HG02938 (cell line): ENCODE data around the gene HOXB9.

Experiments
- ATAC-seq: cut with Tn5 transposase; IDR thresholded peaks from one replicate; pipeline ENCODE4 v1.9.1; 2021; ENCODE audit warnings: mild to moderate bottlenecking, moderate library complexity; ENCODE audit not compliant: unreplicated experiment

Gene HOXB9

GRCh38 chr17:48626245-48627117, at the start of gene HOXB9:
HOXB9 (minus strand) TSS chr17:48626358; CDS start chr17:48626269, 89 bp downstream.
- no peak for ATAC-seq

DNA sequence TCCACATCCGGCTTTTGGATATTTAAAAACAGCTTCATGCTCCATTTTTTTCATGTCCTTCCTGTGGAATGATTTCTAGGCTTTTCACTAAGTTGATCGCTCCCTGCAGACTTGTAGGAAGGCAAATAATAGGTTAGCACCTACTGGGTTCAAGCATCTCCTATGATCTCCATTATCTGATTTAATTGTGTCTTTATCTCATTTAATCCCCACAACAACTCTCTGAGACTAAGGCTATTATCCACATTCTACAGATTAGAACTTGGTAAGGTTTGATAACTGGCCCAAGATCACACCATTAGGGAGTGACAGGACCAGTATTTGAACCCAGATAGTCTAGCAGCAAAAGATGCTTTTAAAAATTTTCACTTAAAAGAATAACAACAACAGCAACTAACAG, 46.2 kb upstream of the HOXB9 start:
- no peak for ATAC-seq

DNA sequence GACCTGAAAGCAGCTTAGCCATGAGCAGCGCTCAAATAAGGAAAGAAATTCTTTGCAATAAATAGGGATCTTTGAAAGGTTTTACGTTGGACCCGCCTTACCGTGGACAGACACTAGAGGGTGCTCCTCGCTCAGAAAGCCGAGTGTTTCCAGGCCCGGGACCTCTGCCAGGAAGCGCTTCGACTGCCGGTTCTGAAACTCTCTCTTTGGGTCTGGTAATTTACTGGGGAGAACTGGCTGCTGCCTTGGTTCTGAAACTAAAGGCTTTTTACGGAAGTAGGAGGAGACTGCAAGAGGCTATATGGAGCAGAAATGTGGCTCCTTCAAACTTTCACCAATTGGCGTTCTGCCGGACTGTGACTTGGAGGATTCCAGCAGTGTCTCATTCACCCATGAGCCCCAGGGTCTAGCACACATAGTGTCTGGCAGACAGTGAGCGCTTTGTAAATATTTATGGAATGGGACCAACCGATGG, 45.6 kb upstream of the HOXB9 start:
- no peak for ATAC-seq

GRCh38 chr17:48663134-48663924, 37.2 kb upstream of the HOXB9 start:
- no peak for ATAC-seq

GRCh38 chr17:48655913-48656312, 29.8 kb upstream of the HOXB9 start:
- ATAC-seq = no peak

DNA sequence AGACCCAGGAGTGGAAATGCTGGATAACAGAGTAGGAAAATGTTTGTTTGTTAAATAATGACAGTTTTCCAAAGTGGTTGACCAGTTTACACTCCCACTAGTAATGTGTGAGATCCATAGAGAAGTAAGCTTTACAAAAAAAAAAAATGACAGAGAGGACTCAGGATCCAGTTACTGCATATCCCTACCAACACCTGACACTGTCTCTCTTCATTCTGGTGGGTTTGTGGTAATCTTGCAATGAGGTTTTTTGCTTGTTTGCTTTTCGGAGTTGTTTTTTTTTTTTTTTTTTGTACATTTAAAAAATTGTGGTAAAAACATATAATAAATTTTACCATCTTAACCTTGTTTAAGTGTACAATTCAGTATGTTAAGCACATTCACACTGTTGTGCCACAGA, 23.6 kb upstream of the HOXB9 start:
- no peak for ATAC-seq

DNA sequence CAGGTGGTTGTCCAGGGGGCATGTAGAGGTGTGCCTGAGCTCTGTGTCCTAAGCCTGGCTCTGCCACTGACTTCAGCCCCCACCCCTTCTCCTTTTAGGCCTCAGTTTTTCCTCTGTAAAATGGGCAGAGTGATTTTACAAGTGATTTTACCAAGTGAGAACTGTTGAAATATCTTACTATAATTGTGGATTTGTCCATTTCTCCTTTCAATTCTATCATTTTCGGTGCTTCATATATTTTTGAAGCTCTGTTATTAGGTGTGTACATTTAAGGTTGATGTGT, 21.7 kb upstream of the HOXB9 start:
- ATAC-seq = no peak

GRCh38 chr17:48647103-48647962, 21.2 kb upstream of the HOXB9 start:
- no peak for ATAC-seq

GRCh38 chr17:48646183-48647102, 20.3 kb upstream of the HOXB9 start:
- no peak for ATAC-seq

DNA sequence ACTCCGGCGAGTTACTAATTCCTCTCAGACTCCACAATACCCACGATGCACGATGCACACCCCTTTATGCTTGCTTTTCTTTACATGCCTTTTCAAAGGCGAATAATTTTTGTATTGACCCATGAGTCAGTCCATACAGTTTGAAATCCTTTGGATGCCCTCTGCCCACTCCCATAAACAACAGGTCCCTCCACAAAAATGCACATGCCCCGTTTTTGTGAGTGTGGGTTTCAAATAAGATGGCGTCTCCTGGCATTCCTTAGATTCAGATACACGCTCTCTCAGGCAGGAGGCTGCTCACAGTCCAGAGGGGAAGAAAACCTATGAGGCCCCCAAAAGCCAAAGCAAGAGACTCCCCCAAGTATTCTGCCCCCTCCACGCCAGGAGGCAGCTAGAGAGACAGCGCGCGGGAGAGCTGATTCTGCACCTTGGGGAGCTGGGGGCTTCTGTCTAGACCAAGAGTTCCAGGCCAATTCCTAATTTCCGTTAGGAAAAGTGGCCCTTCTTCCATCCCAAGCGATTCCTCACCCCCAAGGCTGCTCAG, 19.6 kb upstream of the HOXB9 start:
- no peak for ATAC-seq

- no peak for ATAC-seq
Observed at GRCh38 chr17:48644910-48645557, 18.9 kb upstream of the HOXB9 start.

GRCh38 chr17:48644159-48644558, 18.0 kb upstream of the HOXB9 start:
- no peak for ATAC-seq

DNA sequence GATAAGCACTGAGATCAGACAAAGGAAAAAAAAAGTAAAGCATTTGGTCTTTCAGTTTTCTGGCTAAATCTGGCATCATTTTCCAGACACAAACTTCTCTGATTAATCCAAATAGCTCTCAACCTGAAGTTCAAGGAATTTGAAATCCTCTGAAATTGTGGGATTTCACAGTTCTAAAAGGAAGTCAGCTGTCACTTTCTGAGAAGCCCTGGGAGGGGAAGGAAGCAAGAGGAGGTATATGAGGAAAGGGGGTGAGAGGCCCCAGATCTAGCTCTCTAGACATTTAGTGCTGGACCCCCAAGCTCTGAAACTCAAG, 17.5 kb upstream of the HOXB9 start:
- ATAC-seq = no peak

DNA sequence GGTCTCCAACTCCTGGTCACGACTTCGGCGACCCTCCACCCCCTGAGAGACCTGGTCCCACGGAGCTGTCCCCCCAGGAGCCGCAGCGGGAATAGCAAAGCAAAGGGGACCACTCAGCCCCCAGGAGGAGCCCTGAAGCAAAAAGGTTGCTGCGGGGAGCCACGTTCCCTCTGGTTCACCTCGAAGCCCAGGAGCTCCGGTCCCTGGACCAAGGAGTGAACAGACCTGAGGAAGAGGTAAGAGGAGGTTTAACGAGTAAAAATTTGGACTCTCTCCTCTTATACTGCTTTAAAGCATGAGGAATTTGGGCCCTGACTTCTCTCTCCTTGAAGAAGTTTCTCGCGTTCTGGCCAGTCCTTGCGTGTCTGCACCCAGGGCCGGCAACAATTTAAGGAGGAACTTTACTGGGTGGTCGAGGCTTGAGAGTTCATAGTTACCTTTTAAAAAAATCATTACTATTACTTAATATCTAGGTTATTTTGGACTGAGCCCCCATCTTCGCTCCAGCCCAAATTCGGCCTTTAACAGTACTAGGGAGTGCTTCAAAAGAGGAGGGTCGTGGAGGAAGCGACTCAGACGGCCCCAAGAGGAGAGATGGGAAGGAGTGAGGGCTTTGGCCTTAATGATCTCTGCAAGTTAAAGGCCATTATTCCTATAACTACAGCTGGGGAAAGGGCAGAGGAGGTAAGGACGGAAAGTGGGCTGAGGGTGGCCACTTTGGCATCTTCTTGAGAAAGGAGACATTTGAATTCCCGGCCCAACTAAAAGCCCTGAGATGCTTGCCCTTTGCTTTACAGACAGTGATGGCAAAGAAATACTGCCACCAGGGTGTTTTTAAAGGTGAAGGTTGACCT, 16.9 kb upstream of the HOXB9 start:
- no peak for ATAC-seq

GRCh38 chr17:48642059-48642842, 16.1 kb upstream of the HOXB9 start:
- ATAC-seq = no peak

DNA sequence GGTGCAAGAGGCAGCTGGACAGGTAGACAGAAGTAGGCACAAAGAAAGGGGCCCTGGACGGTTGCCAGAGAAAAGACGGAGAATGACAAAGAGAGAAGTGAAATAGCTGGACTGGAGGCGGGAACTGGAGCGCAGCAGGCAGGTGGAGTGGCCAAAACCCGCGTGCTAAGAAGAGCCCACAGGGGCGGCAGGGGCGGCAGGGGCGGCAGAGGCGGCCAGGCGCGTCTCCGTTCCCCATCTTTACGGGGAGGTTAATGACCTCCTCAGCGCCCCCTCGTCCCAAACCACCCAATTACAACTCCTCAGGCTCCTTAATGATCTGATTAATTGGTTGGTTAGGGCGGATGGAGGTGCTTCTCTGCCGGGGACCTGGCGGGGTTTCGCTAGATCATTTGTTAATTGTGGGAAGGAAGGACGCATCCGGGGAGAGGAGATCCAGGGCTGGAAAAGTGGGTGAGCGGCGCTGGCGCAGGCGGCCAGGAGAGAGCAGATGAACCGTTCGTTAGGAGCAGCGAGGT, 15.4 kb upstream of the HOXB9 start:
- no peak for ATAC-seq

- ATAC-seq = no peak
Observed at GRCh38 chr17:48640858-48641180, 14.7 kb upstream of the HOXB9 start.
